Mucosa of descending colon (tissue), 3 donors: ENCODE results near the gene NR2C1. TPM values are rescaled to one million over a fixed set of nuclear protein-coding genes. Genes with fewer than 3 reads are reported as not detected.

Experiments
- ATAC-seq: fragments of 200-7000 bp; cut with Tn5 transposase; one replicate; pipeline ENCODE4 v1.9.1; 2020; ENCODE audit warnings: mild to moderate bottlenecking, moderate library complexity
- DNase-seq, 3 donors: peaks; one replicate each; pipeline ENCODE4 v3.0.0-alpha.2; 2020
- H3K36me3 ChIP-seq: fragments of 200-600 bp; one replicate; pipeline ENCODE4 v1.8.0; 2021; ENCODE audit warnings: low read depth, mild to moderate bottlenecking
- H3K4me1 ChIP-seq: fragments of 200-600 bp; one replicate; pipeline ENCODE4 v1.8.0; 2021; ENCODE audit warnings: low read depth, mild to moderate bottlenecking
- H3K4me3 ChIP-seq: fragments of 200-600 bp; one replicate; pipeline ENCODE4 v1.8.0; 2021; ENCODE audit warnings: mild to moderate bottlenecking
- H3K9me3 ChIP-seq: fragments of 200-600 bp; one replicate; pipeline ENCODE4 v1.8.0; 2021; ENCODE audit warnings: mild to moderate bottlenecking
- intact Hi-C, 2 donors: fragments of 100-400 bp; cut with DNase I in 1 of 2; cut with micrococcal nuclease in 1 of 2; formaldehyde crosslinking; loops; one replicate each; pipeline versions ENCODE4 v1.11.0 to v1.11.1; 2022; cut with DNase I, micrococcal nuclease
- total RNA-seq, 3 donors: library from RNA; stranded (reverse); fragmentation: NEBNext Ultra II Directional in 2 of 3; extraction: Animal tissue kit (Norgen Biotek cat#: 25700) in 2 of 3; gene quantifications; one replicate each; pipeline versions ENCODE4 v1.2.1 to v1.2.4, GENCODE V29; 2021 to 2023
- TF ChIP-seq, protein P1 (sequence below): fragments of 200-600 bp; IDR thresholded peaks from one replicate; pipeline ENCODE4 v1.8.0; 2022; ENCODE audit warnings: antibody characterized with exemption, mild to moderate bottlenecking
- donor health status: DM: no; HTN: no; CAD: no; lungs with moderate emphysema.
- donor health status: DM: no; HTN: no; CAD: no.
- donor health status: DM: no; HTN: yes; CAD: no.

NR2C1 gene
- total RNA-seq, 3 donors from 2014 or later, result 27.4 to 28.5 (median 27.8) TPM

DNA sequence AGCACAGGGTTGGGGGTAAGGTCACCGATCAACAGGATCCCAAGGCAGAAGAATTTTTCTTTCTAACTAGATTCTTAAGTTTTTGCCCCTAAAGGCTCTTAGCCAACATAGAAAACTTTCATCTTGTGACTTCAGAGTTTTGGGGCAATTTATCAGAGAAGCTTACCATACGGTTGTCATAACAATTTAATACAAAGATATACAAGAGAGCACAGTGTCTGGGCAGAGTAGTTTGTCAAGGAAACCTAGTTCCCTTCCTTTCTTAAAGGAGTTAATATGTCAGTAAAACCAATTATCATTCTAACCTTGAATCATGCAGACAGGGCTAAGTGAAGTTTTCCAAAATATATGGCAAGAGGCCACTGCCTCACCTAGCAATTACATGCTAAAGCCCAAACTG lies 18.4 kb downstream of the NR2C1 start:
- no peaks in the 10 kb centered on the region for H3K9me3 ChIP-seq
- ATAC-seq, result no peak
- peaks cover 12% of the 10 kb centered on the region for H3K36me3 ChIP-seq
- no peak for DNase-seq
- no peaks in the 10 kb centered on the region for H3K4me1 ChIP-seq
- intact Hi-C loops, result no loop called here
- TF ChIP-seq, protein P1, sequence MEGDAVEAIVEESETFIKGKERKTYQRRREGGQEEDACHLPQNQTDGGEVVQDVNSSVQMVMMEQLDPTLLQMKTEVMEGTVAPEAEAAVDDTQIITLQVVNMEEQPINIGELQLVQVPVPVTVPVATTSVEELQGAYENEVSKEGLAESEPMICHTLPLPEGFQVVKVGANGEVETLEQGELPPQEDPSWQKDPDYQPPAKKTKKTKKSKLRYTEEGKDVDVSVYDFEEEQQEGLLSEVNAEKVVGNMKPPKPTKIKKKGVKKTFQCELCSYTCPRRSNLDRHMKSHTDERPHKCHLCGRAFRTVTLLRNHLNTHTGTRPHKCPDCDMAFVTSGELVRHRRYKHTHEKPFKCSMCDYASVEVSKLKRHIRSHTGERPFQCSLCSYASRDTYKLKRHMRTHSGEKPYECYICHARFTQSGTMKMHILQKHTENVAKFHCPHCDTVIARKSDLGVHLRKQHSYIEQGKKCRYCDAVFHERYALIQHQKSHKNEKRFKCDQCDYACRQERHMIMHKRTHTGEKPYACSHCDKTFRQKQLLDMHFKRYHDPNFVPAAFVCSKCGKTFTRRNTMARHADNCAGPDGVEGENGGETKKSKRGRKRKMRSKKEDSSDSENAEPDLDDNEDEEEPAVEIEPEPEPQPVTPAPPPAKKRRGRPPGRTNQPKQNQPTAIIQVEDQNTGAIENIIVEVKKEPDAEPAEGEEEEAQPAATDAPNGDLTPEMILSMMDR, result no peak
- no peak overlapping the region for H3K4me3 ChIP-seq

DNA sequence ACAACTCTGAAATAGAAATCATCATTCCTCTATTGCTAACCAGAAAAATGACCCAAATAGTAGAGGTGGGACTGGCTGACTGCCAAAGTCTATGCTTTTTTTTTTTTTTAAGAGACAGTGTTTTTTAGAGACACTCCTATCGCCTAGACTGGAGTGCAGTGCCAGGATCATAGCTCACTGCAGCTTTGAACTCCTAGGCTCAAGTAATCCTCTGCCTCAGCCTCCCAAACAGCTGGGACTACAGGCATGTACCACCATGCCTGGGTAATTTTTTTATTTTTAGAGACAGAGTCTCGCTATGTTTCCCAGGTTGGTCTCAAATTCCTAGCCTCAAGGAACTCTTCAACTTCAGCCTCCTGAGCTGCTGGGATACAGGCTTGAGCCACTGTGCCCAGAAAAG lies 19.2 kb downstream of the NR2C1 start:
- H3K4me3 ChIP-seq, result no peak overlapping the region
- ATAC-seq (no peak), DNase-seq (no peak)
- no peaks in the 10 kb centered on the region for H3K9me3 ChIP-seq
- no peaks in the 10 kb centered on the region for H3K4me1 ChIP-seq
- TF ChIP-seq, protein P1, result no peak
- intact Hi-C loops, result no loop called here
- H3K36me3 ChIP-seq, result peaks cover 12% of the 10 kb centered on the region

DNA sequence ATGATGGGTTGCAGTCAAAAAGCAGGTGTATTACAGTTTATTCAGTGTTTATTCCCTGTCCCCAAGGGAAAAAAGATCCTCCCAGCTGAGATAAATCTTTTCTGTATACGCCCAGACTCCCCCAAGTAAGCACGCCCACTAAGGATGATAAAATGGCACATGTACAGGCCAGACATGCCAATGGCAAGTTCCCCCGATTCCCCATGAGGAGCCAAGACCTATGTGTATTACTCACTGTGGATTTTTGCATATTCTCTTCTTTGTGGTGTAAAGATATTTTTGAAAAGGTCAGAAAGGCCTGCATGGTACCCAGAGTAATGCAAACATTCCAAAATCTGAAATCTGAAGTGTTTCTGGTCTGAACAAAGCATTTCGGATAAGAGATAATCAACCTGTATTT lies 22.2 kb downstream of the NR2C1 start:
- intact Hi-C loops, result no loop called here
- H3K4me1 ChIP-seq, result no peaks in the 10 kb centered on the region
- no peak for DNase-seq
- peaks cover 2% of the 10 kb centered on the region for H3K36me3 ChIP-seq
- ATAC-seq, result no peak
- H3K9me3 ChIP-seq, result no peaks in the 10 kb centered on the region
- TF ChIP-seq, protein P1, result no peak
- no peak overlapping the region for H3K4me3 ChIP-seq

DNA sequence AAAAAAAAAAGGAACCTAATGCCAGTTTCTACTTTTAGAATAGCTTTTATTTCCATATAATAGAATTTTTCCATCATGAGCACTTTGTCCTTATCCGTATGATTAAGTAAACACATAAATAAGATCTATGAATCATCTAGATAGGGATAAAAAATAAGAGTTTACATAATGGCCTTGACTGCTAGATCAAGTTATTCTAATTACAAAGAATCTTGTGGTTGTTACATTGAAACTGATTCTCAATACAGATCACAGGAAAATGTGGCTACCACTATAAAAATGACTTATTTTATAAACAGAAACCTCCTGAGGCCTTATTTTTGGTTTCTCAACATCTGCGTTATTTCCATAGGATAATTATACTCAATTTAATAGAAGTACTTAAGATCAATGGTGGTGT lies 35.5 kb downstream of the NR2C1 start:
- intact Hi-C loops, result no loop called here
- Histone ChIP-seq H3K36me3 (no peaks in the 10 kb centered on the region), H3K4me3 (no peak overlapping the region), H3K9me3 (no peaks in the 10 kb centered on the region), H3K4me1 (no peaks in the 10 kb centered on the region)
- DNase-seq, result no peak
- ATAC-seq, result no peak
- TF ChIP-seq, protein P1, result no peak

DNA sequence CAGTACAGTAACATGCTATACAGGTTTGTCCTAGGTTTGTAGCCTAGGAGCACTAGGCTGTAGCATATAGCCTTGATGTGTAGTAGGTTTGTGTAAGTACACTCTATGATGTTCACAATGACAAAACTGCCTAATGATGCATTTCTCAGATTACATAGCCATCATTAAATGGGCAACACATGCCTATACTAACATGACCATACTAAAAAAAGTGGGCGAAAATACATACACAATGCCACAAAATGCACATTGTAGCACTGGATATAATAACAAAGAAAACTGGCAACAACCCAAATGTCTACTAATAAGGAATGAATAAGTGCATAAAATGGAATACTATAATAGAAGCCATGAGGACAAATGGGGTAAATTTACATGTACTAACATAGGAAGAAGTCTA lies 38.7 kb downstream of the NR2C1 start:
- DNase-seq (no peak), ATAC-seq (no peak)
- intact Hi-C loops, result no loop called here
- no peaks in the 10 kb centered on the region for H3K36me3 ChIP-seq
- no peaks in the 10 kb centered on the region for H3K4me1 ChIP-seq
- H3K9me3 ChIP-seq, result no peaks in the 10 kb centered on the region
- TF ChIP-seq, protein P1, result no peak
- H3K4me3 ChIP-seq, result no peak overlapping the region

DNA sequence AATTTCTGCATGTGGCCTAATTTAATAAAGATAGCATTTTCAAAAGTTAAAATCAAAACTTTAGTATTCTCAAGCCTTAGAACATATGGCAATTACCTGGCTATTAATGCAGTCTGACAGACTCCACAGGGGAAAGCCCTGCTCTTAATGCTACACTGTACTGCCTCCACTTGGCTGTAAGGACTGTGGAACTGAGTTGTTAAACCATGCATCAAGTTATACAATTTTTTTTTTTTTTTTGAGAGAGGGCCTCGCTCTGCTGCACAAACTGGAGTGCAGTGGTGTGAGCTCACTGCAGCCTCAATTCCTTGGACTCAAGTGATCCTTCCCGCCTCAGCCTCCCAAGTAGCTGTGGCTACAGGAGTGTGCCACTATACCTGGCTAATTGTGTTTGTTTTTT lies 50.9 kb downstream of the NR2C1 start:
- no peaks in the 10 kb centered on the region for H3K9me3 ChIP-seq
- DNase-seq (no peak), ATAC-seq (no peak)
- no peaks in the 10 kb centered on the region for H3K4me1 ChIP-seq
- no peaks in the 10 kb centered on the region for H3K36me3 ChIP-seq
- intact Hi-C loops, result no loop called here
- H3K4me3 ChIP-seq, result no peak overlapping the region
- TF ChIP-seq, protein P1, result no peak
